Cerebellar cortex (tissue), 1 donor: ENCODE results near the gene LRP1.

Experiments used
- DNase-seq: peaks from one replicate; pipeline ENCODE4 v3.0.0-alpha.2; 2015; ENCODE audit warnings: low spot score

LRP1 gene

GRCh38 chr12:57175428-57176138 lies 47.3 kb downstream of the LRP1 start:
- peak; percentile 87 for DNase-seq

GRCh38 chr12:57176139-57176477 lies 47.8 kb downstream of the LRP1 start:
- DNase-seq = no peak

GRCh38 chr12:57176846-57177245 lies 48.6 kb downstream of the LRP1 start:
- DNase-seq = no peak

GRCh38 chr12:57177354-57177753 lies 49.1 kb downstream of the LRP1 start:
- DNase-seq = no peak

GRCh38 chr12:57178213-57178612 lies 49.9 kb downstream of the LRP1 start:
- DNase-seq = no peak

DNA sequence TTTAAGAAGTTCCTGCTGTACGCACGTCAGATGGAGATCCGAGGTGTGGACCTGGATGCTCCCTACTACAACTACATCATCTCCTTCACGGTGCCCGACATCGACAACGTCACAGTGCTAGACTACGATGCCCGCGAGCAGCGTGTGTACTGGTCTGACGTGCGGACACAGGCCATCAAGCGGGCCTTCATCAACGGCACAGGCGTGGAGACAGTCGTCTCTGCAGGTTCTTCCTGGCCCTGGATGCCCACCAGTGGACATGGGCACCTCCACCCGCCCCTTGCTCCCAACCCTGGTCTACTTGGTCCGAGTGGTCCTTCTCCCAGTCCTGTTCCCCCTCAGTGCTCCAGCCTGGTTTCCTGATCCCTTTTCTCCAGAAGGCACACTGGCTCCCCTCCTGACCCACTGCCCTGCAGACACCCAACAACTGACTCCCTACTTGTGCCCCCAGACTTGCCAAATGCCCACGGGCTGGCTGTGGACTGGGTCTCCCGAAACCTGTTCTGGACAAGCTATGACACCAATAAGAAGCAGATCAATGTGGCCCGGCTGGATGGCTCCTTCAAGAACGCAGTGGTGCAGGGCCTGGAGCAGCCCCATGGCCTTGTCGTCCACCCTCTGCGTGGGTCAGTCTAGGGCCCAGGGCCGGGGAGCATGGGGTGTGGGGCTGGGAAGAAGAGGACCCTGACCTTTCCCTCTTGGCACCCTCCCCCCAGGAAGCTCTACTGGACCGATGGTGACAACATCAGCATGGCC lies 51.2 kb downstream of the LRP1 start:
- no peak for DNase-seq

GRCh38 chr12:57180321-57180989 lies 52.2 kb downstream of the LRP1 start:
- DNase-seq = no peak

DNA sequence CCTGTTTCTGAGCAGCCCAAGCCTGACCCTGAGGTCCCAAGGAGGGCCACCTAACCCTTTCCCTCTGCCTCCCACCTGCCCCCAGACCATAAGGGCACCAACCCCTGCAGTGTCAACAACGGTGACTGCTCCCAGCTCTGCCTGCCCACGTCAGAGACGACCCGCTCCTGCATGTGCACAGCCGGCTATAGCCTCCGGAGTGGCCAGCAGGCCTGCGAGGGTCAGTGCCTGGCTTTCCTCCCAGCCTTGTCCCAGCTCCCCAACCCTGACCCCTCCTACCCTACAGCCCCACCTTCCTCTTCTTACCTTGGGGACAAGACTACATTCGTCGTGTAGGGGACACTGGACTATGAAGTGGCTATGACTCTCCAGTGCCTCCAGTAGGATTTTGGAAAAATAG lies 52.8 kb downstream of the LRP1 start:
- no peak for DNase-seq

DNA sequence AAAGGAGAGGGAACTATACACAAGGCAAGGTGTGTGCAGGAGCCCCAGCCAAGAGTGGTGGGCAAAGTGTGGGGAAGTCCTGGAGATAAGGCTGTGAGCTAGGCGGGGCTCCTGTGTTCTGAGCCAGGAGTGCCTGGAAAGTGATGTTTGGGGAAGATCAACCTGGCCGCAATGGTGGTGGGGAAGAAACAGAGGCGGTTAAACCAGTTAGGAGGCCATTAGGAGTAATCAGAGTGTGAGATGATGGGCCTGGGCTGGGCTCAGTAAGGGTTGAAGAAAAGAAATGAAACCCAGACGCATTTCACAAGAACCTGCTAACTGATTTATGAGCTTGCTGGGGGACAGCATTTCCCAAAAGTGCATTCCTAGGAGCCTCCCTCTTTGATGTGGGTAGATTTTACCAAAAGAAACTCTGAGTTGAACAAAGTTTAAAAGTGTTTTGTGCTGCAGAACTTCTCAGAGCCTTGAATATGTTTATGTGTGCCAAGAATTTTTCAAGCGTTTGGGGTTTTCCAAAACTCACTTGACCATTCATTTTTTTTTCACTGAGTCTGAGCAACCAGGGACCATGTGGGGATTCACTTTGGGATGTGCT lies 53.4 kb downstream of the LRP1 start:
- no peak for DNase-seq

- DNase-seq = peak; percentile 86
These were observed 54.8 kb downstream of the LRP1 start for GRCh38 chr12:57182918-57183575.

DNA sequence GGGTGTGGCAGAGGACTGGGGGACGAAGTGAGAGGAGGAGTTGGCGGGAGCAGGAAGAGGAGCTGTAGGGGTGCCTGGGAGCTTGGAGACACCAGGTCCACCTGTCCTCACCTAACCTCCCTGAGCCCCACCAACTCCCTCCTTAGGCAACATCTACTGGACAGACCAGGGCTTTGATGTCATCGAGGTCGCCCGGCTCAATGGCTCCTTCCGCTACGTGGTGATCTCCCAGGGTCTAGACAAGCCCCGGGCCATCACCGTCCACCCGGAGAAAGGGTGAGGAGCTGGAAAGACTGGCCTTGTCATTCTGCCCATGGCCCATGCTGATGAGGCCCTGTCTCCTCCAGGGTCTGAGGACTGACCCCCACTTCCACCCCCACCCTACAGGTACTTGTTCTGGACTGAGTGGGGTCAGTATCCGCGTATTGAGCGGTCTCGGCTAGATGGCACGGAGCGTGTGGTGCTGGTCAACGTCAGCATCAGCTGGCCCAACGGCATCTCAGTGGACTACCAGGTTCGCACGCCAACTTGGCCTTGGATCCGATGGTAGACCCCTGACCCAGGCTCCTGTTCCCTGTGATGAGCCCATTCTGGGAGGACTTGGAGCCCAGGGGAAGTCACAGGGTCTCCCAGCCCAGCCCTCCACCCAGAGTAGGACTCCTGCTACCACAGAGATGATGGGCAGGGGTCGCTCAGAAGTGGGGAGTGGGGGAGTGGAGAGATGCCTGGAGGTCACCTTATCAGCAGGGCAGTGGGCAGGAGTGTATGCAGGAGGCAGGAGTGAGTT lies 55.8 kb downstream of the LRP1 start:
- no peak for DNase-seq

DNA sequence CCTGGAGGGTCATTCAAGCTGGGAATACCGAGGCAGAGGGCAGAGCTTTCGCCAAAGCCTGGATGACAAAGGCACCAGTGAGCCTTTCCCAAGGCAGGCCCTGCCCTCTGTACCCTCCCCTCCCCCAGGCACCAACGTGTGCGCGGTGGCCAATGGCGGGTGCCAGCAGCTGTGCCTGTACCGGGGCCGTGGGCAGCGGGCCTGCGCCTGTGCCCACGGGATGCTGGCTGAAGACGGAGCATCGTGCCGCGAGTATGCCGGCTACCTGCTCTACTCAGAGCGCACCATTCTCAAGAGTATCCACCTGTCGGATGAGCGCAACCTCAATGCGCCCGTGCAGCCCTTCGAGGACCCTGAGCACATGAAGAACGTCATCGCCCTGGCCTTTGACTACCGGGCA lies 57.1 kb downstream of the LRP1 start:
- DNase-seq = no peak

- no peak for DNase-seq
These were observed 57.7 kb downstream of the LRP1 start for GRCh38 chr12:57185906-57186508.

DNA sequence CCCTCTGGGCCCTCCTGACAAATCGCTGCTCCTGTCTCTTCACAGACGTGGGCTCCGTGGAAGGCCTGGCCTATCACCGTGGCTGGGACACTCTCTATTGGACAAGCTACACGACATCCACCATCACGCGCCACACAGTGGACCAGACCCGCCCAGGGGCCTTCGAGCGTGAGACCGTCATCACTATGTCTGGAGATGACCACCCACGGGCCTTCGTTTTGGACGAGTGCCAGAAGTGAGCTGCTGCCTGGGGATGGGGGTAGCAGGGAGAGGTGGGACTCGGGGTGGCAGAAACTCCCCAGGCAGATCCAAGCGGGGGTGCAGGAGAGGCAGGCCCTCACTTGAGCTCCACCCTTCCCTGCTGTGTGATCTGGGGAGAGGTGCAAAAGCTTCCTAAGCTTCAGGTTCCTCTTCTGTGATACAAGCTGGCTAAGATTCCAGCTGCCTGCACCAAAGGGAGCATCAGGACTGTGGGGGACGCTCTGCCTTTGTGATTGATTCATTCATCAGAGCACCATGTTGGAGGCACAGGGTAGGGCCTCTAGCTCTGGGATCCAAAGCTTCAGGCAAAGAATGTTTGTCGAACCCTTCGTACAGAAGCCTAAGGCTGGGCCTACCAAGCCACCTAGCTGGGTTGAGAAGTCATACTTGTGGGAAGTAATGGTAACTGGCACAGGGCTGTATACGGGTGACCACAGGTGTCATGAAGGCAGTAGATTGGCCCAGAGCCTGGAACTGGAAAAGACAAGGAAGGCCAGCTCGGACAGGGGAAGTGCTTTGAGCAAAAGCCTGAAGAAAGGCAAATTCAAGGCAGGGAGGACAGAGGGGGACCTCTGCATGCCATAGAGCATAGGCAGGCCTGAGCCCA lies 59.2 kb downstream of the LRP1 start:
- DNase-seq = peak; percentile 57

GRCh38 chr12:57188090-57188425 lies 59.8 kb downstream of the LRP1 start:
- DNase-seq = no peak

DNA sequence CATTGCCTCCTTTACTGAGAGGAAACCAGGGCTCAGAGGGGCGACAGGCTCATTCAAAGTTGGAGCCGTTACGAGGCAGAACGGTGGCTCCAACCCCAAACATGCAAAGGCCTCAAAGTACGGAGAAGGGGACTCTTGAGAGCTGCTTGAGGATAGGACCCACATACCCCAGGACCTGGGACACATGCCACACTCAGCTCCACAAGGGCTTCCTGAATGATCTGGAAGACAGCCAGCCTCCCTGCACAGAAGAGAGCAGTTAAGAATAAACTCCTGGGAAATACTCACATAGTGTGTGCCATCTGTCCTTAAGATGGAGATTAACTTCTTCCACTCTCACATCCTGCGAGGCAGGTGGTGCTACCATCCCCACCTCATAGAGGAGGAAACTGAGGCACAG lies 61.8 kb downstream of the LRP1 start:
- peak; percentile 62 for DNase-seq

GRCh38 chr12:57190821-57191220 lies 62.5 kb downstream of the LRP1 start:
- DNase-seq = no peak

- no peak for DNase-seq
These were observed 63.1 kb downstream of the LRP1 start for GRCh38 chr12:57191410-57191809.

- DNase-seq = no peak
These were observed 64.6 kb downstream of the LRP1 start for GRCh38 chr12:57192920-57193319.

GRCh38 chr12:57193706-57194245 lies 65.5 kb downstream of the LRP1 start:
- DNase-seq = no peak
